ENCODE data around the gene FCF1. TPM values are rescaled to one million over a fixed set of nuclear protein-coding genes. Genes with fewer than 3 reads are reported as not detected.

FCF1 gene
- total and polyA plus RNA-seq, 2 of the 13 experiments (the other 11 are each of a cell fraction or from before 2014, with no cell fraction given), result 31.0 to 44.4 TPM

DNA sequence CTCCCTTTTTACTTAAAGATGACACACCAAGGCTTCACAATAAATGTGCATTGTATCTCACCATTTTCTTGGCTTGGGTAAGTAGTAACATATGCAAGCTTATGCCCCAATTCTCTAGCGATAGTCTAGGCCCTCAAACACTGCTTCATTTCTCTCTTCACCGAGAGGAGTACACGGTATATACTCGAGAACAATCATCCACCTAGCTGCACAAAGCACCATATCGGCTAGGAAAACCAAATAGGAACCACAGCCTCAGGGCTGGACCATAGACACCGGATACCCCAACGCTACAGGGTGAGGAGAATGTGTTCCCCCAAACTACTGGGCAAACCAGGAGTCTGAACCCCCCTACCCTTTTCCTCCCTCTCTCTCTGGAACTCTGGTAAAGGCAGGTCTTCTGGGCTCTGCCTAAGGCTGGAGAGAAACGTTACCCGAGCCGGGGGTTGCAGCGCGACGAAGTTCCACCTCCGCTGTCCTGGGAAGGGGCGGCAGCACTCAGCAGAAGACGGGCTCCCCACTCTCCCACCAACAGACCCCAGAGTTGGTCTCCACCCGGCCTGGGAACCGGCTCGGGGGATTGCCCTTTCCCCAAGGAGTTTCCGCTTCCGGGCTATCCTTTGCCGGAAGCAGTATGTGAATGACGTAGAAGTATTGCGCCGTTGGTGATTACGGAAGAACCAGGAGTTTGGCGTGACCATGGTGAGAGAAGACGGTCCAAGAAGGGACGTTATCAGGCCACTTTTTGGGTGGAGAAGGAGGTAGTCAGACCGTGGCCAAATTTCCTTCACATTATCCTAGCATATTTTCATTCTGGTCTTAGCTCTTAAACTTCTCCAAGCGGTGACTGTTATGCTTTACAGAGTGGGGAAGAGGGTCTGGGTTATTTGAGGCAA lies at the start of gene FCF1, which contains the start of gene AREL1 (continued):
- TF ChIP-seq, protein P1, sequence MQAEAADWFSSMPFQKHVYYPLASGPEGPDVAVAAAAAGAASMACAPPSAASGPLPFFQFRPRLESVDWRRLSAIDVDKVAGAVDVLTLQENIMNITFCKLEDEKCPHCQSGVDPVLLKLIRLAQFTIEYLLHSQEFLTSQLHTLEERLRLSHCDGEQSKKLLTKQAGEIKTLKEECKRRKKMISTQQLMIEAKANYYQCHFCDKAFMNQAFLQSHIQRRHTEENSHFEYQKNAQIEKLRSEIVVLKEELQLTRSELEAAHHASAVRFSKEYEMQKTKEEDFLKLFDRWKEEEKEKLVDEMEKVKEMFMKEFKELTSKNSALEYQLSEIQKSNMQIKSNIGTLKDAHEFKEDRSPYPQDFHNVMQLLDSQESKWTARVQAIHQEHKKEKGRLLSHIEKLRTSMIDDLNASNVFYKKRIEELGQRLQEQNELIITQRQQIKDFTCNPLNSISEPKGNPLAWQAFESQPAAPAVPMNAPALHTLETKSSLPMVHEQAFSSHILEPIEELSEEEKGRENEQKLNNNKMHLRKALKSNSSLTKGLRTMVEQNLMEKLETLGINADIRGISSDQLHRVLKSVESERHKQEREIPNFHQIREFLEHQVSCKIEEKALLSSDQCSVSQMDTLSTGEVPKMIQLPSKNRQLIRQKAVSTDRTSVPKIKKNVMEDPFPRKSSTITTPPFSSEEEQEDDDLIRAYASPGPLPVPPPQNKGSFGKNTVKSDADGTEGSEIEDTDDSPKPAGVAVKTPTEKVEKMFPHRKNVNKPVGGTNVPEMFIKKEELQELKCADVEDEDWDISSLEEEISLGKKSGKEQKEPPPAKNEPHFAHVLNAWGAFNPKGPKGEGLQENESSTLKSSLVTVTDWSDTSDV (CRISPR knock-in tag; IDR thresholded peaks at IDR 0.05), result no peak
- TF ChIP-seq FOXA1 (IDR thresholded peaks at IDR 0.05), result no peak
- TF ChIP-seq FOXA1 (CRISPR knock-in tag; IDR thresholded peaks at IDR 0.05), result no peak
- TF ChIP-seq, protein P2, sequence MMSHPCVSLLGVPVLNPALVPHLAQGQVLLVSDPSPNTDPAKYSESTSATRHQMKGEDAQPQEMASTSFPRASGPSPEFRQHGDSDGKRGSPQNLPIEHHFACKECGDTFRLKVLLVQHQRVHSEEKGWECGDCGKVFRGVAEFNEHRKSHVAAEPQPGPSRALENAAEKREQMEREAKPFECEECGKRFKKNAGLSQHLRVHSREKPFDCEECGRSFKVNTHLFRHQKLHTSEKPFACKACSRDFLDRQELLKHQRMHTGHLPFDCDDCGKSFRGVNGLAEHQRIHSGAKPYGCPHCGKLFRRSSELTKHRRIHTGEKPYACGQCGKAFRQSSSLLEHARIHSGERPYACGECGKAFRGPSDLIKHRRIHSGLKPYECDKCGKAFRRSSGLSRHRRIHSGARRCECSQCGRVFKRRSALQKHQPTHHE (CRISPR knock-in tag; IDR thresholded peaks at IDR 0.05; ENCODE audit: borderline replicate concordance), result no peak
- TF ChIP-seq, protein P3, sequence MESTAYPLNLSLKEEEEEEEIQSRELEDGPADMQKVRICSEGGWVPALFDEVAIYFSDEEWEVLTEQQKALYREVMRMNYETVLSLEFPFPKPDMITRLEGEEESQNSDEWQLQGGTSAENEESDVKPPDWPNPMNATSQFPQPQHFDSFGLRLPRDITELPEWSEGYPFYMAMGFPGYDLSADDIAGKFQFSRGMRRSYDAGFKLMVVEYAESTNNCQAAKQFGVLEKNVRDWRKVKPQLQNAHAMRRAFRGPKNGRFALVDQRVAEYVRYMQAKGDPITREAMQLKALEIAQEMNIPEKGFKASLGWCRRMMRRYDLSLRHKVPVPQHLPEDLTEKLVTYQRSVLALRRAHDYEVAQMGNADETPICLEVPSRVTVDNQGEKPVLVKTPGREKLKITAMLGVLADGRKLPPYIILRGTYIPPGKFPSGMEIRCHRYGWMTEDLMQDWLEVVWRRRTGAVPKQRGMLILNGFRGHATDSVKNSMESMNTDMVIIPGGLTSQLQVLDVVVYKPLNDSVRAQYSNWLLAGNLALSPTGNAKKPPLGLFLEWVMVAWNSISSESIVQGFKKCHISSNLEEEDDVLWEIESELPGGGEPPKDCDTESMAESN (CRISPR knock-in tag; conservative IDR thresholded peaks at IDR 0.05), result peak; percentile 78; the same call in 1 of the 2 replicates
- TF ChIP-seq, protein P4, sequence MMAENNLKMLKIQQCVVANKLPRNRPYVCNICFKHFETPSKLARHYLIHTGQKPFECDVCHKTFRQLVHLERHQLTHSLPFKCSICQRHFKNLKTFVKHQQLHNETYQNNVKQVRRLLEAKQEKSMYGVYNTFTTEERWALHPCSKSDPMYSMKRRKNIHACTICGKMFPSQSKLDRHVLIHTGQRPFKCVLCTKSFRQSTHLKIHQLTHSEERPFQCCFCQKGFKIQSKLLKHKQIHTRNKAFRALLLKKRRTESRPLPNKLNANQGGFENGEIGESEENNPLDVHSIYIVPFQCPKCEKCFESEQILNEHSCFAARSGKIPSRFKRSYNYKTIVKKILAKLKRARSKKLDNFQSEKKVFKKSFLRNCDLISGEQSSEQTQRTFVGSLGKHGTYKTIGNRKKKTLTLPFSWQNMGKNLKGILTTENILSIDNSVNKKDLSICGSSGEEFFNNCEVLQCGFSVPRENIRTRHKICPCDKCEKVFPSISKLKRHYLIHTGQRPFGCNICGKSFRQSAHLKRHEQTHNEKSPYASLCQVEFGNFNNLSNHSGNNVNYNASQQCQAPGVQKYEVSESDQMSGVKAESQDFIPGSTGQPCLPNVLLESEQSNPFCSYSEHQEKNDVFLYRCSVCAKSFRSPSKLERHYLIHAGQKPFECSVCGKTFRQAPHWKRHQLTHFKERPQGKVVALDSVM (CRISPR knock-in tag; IDR thresholded peaks at IDR 0.05), result 0 out of 2 replicates have a peak, but pooled peaks have one; percentile 23
- TF ChIP-seq RXRB (CRISPR knock-in tag; IDR thresholded peaks at IDR 0.05; ENCODE audit: borderline replicate concordance), result peak; percentile 55; the same call in 1 of the 2 replicates
- TF ChIP-seq EP300 (IDR thresholded peaks at IDR 0.05; ENCODE audit: low read depth in 2 of 2, low read length in 2 of 2), result no peak
- TF ChIP-seq EP300 (CRISPR knock-in tag; IDR thresholded peaks at IDR 0.05; ENCODE audit: borderline replicate concordance), result no peak
- no peak for TF ChIP-seq BRCA1 (CRISPR knock-in tag; IDR thresholded peaks at IDR 0.05)
- peak; percentile 57 for TF ChIP-seq SP2 (CRISPR knock-in tag; IDR thresholded peaks at IDR 0.05)
- no peak for TF ChIP-seq SP140L (CRISPR knock-in tag; IDR thresholded peaks at IDR 0.05; ENCODE audit: borderline replicate concordance)
- TF ChIP-seq, protein P5, sequence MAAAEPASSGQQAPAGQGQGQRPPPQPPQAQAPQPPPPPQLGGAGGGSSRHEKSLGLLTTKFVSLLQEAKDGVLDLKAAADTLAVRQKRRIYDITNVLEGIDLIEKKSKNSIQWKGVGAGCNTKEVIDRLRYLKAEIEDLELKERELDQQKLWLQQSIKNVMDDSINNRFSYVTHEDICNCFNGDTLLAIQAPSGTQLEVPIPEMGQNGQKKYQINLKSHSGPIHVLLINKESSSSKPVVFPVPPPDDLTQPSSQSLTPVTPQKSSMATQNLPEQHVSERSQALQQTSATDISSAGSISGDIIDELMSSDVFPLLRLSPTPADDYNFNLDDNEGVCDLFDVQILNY (CRISPR knock-in tag; conservative IDR thresholded peaks at IDR 0.05), result no peak
- peak; percentile 66; the same call in 1 of the 2 replicates for TF ChIP-seq CBFB (CRISPR knock-in tag; IDR thresholded peaks at IDR 0.05)
- no peak for TF ChIP-seq ZFP1 (CRISPR knock-in tag; IDR thresholded peaks at IDR 0.05)
- TF ChIP-seq HCFC1 (IDR thresholded peaks at IDR 0.05; ENCODE audit: low read depth, low read length), result peak; percentile 73
- no peak for TF ChIP-seq RAD21 (CRISPR knock-in tag; IDR thresholded peaks at IDR 0.05)
- TF ChIP-seq ZNF317 (CRISPR knock-in tag; IDR thresholded peaks at IDR 0.05), result no peak
- TF ChIP-seq IRF2 (CRISPR knock-in tag; IDR thresholded peaks at IDR 0.05), result peak; percentile 92
